ENCODE data around the gene NCKAP5.

DNA sequence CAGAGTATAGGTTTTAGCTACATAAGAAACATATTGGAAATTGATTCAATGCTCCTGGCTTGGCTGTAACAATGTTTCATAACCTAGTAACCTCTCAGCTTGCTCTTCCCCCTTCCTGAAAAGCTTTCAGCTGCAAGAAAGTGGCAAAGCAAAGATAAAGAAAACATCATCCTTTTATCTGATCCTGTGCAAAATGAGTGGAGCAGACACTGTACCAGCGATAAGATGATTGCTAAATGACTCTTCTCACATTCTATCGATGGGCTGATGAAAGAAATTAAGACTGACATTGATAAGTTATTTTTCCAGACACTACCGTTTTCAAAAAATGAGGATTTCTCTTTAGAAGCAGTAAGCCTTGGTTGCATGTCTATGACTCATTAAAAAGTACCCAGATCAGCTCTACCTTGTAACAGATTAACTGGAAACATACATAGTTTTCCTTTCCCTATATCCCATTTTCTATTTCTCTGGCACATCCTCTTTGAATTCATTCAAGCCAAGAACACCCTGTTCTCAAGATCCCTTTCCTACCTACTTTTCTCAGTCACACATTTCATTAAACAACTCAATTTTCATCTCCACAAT is 811.2 kb downstream of the NCKAP5 start:
- TF ChIP-seq, protein P1, sequence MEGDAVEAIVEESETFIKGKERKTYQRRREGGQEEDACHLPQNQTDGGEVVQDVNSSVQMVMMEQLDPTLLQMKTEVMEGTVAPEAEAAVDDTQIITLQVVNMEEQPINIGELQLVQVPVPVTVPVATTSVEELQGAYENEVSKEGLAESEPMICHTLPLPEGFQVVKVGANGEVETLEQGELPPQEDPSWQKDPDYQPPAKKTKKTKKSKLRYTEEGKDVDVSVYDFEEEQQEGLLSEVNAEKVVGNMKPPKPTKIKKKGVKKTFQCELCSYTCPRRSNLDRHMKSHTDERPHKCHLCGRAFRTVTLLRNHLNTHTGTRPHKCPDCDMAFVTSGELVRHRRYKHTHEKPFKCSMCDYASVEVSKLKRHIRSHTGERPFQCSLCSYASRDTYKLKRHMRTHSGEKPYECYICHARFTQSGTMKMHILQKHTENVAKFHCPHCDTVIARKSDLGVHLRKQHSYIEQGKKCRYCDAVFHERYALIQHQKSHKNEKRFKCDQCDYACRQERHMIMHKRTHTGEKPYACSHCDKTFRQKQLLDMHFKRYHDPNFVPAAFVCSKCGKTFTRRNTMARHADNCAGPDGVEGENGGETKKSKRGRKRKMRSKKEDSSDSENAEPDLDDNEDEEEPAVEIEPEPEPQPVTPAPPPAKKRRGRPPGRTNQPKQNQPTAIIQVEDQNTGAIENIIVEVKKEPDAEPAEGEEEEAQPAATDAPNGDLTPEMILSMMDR (IDR thresholded peaks at IDR 0.05; ENCODE audit: poor library complexity) = no peak
- no peak for TF ChIP-seq EZH2 (IDR thresholded peaks at IDR 0.05; ENCODE audit: borderline replicate concordance)
